T follicular helper cell (primary cell): Measurements from ENCODE around the gene MFSD6.

Experiments used
- DNase-seq: peaks from one replicate; pipeline ENCODE4 v3.0.0-alpha.2; 2020; ENCODE audit warnings: low read depth

The MFSD6 gene

GRCh38 chr2:190440113-190440512 is 32.0 kb downstream of the MFSD6 start:
- DNase-seq, result no peak

GRCh38 chr2:190441564-190441963 is 33.4 kb downstream of the MFSD6 start:
- DNase-seq, result no peak

- no peak for DNase-seq
Observed at GRCh38 chr2:190443055-190443454, 34.9 kb downstream of the MFSD6 start.

DNA sequence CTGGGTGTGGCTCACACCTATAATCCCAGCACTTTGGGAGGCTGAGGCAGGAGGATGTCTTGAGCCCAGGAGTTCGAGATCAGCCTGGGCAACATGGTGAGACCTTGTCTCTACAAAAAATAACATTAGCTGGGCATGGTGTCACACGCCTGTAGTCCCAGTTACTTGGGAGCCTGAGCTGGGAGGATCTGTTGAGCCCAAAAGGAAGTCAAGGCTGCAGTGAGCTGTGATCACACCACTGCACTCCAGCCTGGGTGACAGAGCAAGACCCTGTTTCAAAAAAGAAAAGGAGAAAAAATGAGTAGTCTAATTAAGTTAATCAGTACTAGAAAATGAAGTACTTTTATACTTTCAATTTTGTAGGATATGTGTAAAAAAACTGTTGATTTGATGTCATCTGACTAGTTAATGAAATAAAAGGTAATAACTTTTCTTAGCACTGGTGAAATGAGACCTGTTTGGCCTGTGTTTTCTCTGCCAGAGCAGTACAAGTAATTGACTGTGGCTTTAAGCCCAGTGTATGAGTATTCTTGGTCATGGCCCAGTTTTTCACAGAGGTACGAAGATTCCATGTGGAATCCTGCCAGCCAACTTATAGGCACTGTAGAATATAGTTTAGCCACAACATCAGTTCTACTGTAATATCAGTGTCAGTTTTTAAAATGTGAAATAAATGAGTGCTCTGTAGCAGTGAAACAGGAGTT is 35.8 kb downstream of the MFSD6 start:
- DNase-seq, result no peak

- no peak for DNase-seq
Observed at GRCh38 chr2:190444976-190445375, 36.8 kb downstream of the MFSD6 start.

DNA sequence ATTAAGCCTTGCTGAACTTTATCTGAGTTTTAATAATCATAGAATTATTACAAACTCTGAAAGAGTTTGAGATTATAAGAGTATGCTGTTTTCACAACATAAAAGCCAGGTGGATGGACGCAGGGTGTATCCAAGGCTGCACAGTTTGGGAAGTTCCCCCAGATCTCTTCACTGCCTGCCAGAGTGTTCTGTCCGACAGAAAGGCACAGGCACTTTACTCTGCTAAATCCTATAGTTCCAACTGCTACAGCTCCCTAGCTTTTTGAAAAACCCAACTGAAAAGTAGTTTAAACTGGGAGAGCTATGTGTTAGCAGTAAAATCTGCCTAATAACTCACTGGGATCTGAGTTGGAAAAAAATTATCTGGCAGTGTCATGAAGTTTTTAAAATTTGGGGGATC is 38.0 kb downstream of the MFSD6 start:
- DNase-seq, result no peak

GRCh38 chr2:190446750-190447516 is 38.8 kb downstream of the MFSD6 start:
- no peak for DNase-seq

GRCh38 chr2:190447766-190448165 is 39.6 kb downstream of the MFSD6 start:
- DNase-seq, result no peak

DNA sequence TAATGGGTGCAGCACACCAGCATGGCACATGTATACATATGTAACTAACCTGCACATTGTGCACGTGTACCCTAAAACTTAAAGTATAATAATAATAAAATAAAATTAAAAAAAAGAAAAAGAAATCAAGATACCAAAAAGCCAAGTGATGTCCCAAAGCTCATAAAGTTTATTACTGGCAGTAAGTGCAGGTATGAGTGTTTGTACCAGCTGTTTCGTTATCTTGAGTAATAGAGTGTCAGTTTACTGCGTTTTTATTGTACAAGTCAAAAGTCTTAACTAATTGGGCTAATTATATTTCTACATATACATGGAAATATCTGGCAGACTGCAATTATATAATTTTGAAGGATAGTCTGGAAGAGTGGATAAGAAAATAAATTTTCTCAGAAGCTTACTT is 41.8 kb downstream of the MFSD6 start:
- DNase-seq, result no peak

- no peak for DNase-seq
Observed at GRCh38 chr2:190450363-190450762, 42.2 kb downstream of the MFSD6 start.

DNA sequence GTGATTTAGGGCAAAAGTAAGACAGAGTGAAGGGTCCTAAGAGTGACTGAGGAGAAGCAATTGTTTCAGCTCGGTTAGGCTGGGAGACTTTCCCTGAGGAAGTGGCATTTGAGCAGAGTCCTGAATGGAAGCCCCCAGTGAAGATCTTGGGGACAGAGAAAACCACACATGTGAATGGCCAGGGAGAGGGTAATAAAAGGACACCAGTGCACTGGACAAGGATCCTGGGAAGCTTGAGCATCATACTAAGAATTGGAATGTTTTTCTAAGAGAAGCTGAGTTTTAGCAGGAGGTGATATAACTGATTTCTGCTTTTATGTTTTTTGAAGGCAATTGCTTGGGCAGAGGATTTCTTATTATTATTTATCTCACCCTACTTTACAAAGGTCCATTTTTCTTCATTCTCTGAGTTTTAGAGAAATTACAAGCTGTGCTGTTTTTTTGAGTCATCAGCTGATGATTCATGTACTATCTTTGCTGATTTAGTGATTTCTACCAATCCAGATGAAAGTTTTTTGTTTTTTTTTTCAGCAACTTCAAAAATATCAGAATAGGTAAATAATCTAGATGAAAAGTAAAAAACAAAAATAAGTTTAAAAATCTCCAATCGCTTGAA is 43.5 kb downstream of the MFSD6 start:
- no peak for DNase-seq

GRCh38 chr2:190452433-190452832 is 44.3 kb downstream of the MFSD6 start:
- DNase-seq, result no peak

- DNase-seq, result no peak
Observed at GRCh38 chr2:190454795-190455194, 46.6 kb downstream of the MFSD6 start.

- no peak for DNase-seq
Observed at GRCh38 chr2:190455358-190456095, 47.4 kb downstream of the MFSD6 start.

GRCh38 chr2:190456833-190457232 is 48.7 kb downstream of the MFSD6 start:
- no peak for DNase-seq

GRCh38 chr2:190457256-190457655 is 49.1 kb downstream of the MFSD6 start:
- DNase-seq, result no peak

GRCh38 chr2:190458352-190459107 is 50.4 kb downstream of the MFSD6 start:
- DNase-seq, result no peak

- DNase-seq, result no peak
Observed at GRCh38 chr2:190459881-190460280, 51.7 kb downstream of the MFSD6 start.

DNA sequence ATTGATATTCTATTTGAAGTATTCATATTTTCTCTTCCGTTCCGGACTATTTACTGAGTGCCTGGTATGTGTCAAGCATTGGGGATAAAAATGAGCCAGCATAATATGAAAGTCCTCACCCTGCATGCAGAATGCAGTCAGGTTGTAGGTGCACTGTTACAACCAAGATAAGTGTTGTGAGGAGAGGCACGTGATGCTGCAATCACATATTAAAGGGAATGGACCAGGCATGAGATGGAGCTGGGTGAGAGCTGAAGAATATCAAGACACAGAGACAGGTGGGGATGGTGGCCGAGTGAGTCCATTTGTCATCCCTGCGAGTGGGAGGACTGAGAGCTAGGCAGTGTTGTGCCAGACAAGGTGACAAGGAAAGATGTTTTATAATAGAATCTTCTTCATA is 52.3 kb downstream of the MFSD6 start:
- DNase-seq, result no peak

DNA sequence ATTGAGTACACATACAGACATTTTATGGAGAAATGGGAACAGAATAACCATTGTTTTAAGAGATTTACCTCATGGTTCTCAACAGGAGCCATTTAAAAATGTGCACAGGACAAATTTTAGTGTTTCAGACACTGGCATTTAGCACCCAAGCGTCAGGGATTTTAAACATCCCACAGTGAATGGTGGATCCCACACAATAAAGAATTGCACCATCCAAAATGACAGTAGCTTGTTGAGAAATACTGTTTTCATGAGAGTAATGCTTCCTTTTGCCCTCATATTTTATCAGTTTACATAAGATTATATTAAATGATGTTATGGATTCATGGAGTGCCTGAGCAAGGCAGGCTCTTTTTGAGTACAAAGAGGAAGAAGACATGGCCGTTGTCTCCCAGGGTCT is 54.0 kb downstream of the MFSD6 start:
- no peak for DNase-seq

DNA sequence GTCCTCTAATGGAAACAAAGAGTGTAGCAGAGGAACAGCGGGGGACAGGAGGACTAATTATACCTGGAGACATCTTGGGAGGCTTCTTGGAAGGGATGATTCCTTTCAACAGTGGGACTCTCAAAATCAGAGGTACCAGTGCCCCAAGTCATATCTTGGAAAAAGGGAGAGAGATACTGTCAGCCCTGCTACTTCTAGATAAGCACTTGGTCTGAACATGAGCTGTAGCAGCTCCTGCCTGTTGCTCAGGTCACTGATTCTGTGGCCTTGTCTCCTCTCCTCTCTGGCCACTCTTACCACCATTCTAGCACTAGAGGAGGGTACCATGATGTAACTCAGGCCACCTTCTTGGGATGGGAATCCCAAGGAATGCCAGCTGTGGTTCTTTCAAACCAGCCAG is 54.5 kb downstream of the MFSD6 start:
- no peak for DNase-seq

GRCh38 chr2:190465060-190465459 is 56.9 kb downstream of the MFSD6 start:
- DNase-seq, result no peak
